HepG2 (cell line): ENCODE results near the gene INSIG2. TPM values are rescaled to one million over a fixed set of nuclear protein-coding genes. Genes with fewer than 3 reads are reported as not detected.

ENCODE experiments used
- AHR ChIP-seq: IDR thresholded peaks from 2 replicates; pipeline ENCODE4 v1.6.1; 2018; ENCODE audit warnings: missing genetic modification reagents, missing compliant biosample characterization
- MTA3 ChIP-seq: sonication (generic); formaldehyde crosslinking; IDR thresholded peaks from 2 replicates; pipeline ENCODE4 v1.4.0; 2020; ENCODE audit warnings: missing genetic modification reagents
- RFXANK ChIP-seq: IDR thresholded peaks from 2 replicates; pipeline ENCODE4 v1.6.1; 2016
- ZNF24 ChIP-seq: fragments of 450-650 bp; IDR thresholded peaks from 2 replicates; pipeline ENCODE4 v1.6.1; 2017; ENCODE audit warnings: antibody characterized with exemption, mild to moderate bottlenecking
- ZNF546 ChIP-seq: sonication (generic); formaldehyde crosslinking; conservative IDR thresholded peaks from 2 replicates; pipeline ENCODE4 v1.8.1; 2023; ENCODE audit warnings: mild to moderate bottlenecking, missing genetic modification reagents
- ZNF7 ChIP-seq: IDR thresholded peaks from 2 replicates; pipeline ENCODE4 v1.6.1; 2016; ENCODE audit warnings: missing biosample characterization, missing genetic modification reagents
- polyA plus RNA-seq, 8 experiments: library from polyadenylated mRNA; depleted of rRNA in 3 of 8; stranded (reverse) in 7 of 8; unstranded in 1 of 8; fragments of >200 nt; fragmentation: Illumina TruSeq in 4 of 8; extraction: Trizol in 4 of 8; gene quantifications; 2 replicates each; pipeline versions ENCODE4 v1.2.1 to v1.2.3, GENCODE V29; 2011 to 2016; ENCODE audit warnings: low read depth in 4 of 8, missing spikeins in 1 of 8, mixed read lengths in 1 of 8; ENCODE audit not compliant: insufficient read depth in 1 of 8
- total RNA-seq, 5 experiments: library from RNA; depleted of rRNA; stranded (reverse); fragments of >200 nt; fragmentation: Illumina TruSeq; extraction: Trizol; gene quantifications; 2 replicates each; pipeline ENCODE4 v1.2.3, GENCODE V29; 2016; ENCODE audit warnings: low read depth in 1 of 5
- TF ChIP-seq, protein P1 (sequence below), 2 experiments: sonication (generic) in 1 of 2; formaldehyde crosslinking in 1 of 2; IDR thresholded peaks; 2 replicates each; pipeline versions ENCODE4 v1.4.0 to v1.6.1; 2016 to 2020; ENCODE audit warnings: borderline replicate concordance in 1 of 2, low read depth in 1 of 2, mild to moderate bottlenecking in 1 of 2, missing genetic modification reagents in 1 of 2
- TF ChIP-seq, protein P2 (sequence below), 2 experiments: sonication (generic) in 1 of 2; formaldehyde crosslinking in 1 of 2; IDR thresholded peaks; 2 replicates each; pipeline versions ENCODE4 v1.4.0 to v1.6.1; 2018 to 2020; ENCODE audit warnings: missing genetic modification reagents in 2 of 2, borderline replicate concordance in 1 of 2, low read depth in 1 of 2, mild to moderate bottlenecking in 1 of 2, missing biosample characterization in 1 of 2
- TF ChIP-seq, protein P3 (sequence below): sonication (generic); formaldehyde crosslinking; IDR thresholded peaks from 2 replicates; pipeline ENCODE4 v1.4.0; 2020; ENCODE audit warnings: low read depth, missing genetic modification reagents
- TF ChIP-seq, protein P4 (sequence below): sonication (generic); formaldehyde crosslinking; IDR thresholded peaks from 2 replicates; pipeline ENCODE4 v1.8.0; 2022; ENCODE audit warnings: mild to moderate bottlenecking, missing genetic modification reagents, borderline replicate concordance
- TF ChIP-seq, protein P5 (sequence below): fragments of 450-650 bp; IDR thresholded peaks from 2 replicates; pipeline ENCODE4 v1.6.1; 2016

The INSIG2 gene
- total and polyA plus RNA-seq, 2 of the 13 experiments (the other 11 are each of a cell fraction or from before 2014, with no cell fraction given) = 73.5 to 481 TPM

DNA sequence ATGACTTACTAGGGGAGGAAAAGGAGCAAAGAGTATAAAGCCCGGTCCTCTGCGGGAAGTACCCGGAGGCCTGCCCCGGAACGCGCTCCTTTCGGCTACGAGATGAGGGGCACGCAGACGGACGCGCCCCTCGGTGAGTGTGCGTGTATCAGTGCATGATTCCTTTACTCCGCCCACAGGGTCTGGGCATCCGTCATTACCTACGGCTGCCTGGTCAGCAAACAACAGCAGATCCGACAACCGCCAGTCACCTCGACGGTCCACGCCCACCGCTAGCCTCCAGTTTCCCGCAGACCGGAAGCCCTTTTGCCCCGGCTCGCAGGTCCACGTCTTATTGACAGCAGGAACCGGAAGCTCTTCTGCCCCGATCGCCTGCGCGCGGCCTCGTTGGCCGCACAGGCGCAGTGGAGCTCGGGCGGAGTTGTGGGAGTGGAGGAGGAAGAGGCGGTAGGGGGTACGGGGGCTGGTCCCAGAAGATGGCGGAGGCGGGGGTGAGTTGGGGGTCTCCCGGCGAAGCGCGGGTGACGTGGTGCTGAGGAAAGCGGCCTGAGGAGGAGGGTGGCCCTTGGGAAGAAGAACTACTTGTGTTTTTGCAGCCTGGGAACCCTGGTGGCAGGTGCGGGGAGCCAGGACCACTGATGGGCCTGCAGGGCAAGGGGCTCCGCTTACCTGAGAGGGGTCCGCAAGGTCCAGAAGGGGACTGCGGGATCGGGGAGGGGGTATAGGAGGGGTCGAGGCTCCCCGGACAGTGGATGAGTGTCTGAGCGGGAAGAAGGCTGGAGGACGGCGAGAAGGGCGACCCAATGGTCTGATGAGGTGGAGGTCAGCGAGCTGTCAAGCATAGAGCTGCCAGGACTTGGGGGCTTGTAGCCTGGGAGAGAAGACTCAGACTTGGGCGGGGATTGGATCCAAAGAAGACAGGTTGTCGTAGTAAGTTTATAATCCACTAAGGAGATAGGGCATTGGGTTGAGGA lies at the start of gene INSIG2 (continued):
- TF ChIP-seq, protein P1, sequence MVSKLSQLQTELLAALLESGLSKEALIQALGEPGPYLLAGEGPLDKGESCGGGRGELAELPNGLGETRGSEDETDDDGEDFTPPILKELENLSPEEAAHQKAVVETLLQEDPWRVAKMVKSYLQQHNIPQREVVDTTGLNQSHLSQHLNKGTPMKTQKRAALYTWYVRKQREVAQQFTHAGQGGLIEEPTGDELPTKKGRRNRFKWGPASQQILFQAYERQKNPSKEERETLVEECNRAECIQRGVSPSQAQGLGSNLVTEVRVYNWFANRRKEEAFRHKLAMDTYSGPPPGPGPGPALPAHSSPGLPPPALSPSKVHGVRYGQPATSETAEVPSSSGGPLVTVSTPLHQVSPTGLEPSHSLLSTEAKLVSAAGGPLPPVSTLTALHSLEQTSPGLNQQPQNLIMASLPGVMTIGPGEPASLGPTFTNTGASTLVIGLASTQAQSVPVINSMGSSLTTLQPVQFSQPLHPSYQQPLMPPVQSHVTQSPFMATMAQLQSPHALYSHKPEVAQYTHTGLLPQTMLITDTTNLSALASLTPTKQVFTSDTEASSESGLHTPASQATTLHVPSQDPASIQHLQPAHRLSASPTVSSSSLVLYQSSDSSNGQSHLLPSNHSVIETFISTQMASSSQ (IDR thresholded peaks at IDR 0.05; ENCODE audit: low read depth) = 0 out of 2 replicates have a peak, but pooled peaks have one; percentile 57
- TF ChIP-seq, protein P1 (CRISPR knock-in tag; IDR thresholded peaks at IDR 0.05; ENCODE audit: borderline replicate concordance) = peak; percentile 82
- TF ChIP-seq ZNF7 (CRISPR knock-in tag) (no peak), ZNF24 (no peak), MTA3 (CRISPR knock-in tag) (no peak), ZNF546 (CRISPR knock-in tag) (peak; percentile 40; the same call in 1 of the 2 replicates), RFXANK (CRISPR knock-in tag) (no peak), AHR (CRISPR knock-in tag) (peak; percentile 45; the same call in 1 of the 2 replicates)
- TF ChIP-seq, protein P2, sequence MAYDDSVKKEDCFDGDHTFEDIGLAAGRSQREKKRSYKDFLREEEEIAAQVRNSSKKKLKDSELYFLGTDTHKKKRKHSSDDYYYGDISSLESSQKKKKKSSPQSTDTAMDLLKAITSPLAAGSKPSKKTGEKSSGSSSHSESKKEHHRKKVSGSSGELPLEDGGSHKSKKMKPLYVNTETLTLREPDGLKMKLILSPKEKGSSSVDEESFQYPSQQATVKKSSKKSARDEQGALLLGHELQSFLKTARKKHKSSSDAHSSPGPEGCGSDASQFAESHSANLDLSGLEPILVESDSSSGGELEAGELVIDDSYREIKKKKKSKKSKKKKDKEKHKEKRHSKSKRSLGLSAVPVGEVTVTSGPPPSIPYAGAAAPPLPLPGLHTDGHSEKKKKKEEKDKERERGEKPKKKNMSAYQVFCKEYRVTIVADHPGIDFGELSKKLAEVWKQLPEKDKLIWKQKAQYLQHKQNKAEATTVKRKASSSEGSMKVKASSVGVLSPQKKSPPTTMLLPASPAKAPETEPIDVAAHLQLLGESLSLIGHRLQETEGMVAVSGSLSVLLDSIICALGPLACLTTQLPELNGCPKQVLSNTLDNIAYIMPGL (CRISPR knock-in tag; IDR thresholded peaks at IDR 0.05; ENCODE audit: borderline replicate concordance in 1 of 2, low read depth in 1 of 2) = peak; percentile 82 to 88
- TF ChIP-seq, protein P3, sequence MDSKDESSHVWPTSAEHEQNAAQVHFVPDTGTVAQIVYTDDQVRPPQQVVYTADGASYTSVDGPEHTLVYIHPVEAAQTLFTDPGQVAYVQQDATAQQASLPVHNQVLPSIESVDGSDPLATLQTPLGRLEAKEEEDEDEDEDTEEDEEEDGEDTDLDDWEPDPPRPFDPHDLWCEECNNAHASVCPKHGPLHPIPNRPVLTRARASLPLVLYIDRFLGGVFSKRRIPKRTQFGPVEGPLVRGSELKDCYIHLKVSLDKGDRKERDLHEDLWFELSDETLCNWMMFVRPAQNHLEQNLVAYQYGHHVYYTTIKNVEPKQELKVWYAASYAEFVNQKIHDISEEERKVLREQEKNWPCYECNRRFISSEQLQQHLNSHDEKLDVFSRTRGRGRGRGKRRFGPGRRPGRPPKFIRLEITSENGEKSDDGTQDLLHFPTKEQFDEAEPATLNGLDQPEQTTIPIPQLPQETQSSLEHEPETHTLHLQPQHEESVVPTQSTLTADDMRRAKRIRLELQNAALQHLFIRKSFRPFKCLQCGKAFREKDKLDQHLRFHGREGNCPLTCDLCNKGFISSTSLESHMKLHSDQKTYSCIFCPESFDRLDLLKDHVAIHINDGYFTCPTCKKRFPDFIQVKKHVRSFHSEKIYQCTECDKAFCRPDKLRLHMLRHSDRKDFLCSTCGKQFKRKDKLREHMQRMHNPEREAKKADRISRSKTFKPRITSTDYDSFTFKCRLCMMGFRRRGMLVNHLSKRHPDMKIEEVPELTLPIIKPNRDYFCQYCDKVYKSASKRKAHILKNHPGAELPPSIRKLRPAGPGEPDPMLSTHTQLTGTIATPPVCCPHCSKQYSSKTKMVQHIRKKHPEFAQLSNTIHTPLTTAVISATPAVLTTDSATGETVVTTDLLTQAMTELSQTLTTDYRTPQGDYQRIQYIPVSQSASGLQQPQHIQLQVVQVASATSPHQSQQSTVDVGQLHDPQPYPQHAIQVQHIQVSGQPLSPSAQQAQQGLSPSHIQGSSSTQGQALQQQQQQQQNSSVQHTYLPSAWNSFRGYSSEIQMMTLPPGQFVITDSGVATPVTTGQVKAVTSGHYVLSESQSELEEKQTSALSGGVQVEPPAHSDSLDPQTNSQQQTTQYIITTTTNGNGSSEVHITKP (CRISPR knock-in tag) = peak; percentile 74; the same call in 1 of the 2 replicates
- TF ChIP-seq, protein P4, sequence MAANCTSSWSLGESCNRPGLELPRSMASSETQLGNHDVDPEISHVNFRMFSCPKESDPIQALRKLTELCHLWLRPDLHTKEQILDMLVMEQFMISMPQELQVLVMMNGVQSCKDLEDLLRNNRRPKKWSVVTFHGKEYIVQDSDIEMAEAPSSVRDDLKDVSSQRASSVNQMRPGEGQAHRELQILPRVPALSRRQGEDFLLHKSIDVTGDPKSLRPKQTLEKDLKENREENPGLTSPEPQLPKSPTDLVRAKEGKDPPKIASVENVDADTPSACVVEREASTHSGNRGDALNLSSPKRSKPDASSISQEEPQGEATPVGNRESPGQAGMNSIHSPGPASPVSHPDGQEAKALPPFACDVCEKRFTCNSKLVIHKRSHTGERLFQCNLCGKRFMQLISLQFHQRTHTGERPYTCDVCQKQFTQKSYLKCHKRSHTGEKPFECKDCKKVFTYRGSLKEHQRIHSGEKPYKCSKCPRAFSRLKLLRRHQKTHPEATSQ (CRISPR knock-in tag) = no peak
- TF ChIP-seq, protein P5, sequence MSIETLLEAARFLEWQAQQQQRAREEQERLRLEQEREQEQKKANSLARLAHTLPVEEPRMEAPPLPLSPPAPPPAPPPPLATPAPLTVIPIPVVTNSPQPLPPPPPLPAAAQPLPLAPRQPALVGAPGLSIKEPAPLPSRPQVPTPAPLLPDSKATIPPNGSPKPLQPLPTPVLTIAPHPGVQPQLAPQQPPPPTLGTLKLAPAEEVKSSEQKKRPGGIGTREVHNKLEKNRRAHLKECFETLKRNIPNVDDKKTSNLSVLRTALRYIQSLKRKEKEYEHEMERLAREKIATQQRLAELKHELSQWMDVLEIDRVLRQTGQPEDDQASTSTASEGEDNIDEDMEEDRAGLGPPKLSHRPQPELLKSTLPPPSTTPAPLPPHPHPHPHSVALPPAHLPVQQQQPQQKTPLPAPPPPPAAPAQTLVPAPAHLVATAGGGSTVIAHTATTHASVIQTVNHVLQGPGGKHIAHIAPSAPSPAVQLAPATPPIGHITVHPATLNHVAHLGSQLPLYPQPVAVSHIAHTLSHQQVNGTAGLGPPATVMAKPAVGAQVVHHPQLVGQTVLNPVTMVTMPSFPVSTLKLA = peak; percentile 74
